GM12878 (cell line): ENCODE results near the gene CACNA2D1. TPM values are rescaled to one million over a fixed set of nuclear protein-coding genes. Genes with fewer than 3 reads are reported as not detected.

Experiments
- ATAC-seq: fragments of 200-7000 bp; cut with Tn5 transposase; 3 replicates; pipeline ENCODE4 v1.9.1; 2020; ENCODE audit warnings: mild to moderate bottlenecking, moderate library complexity
- BruUV-seq: library from RNA; stranded (reverse); fragments of 400-500 nt; replicated peaks from 2 replicates; lab custom pipeline; 2021; lab: Mats Ljungman, UMichigan
- CTCF ChIA-PET: fragments of 300-600 bp; sonication (Branson Sonifier 250); formaldehyde crosslinking; extraction: SDS; loops from one replicate; lab custom pipeline; 2021; ENCODE audit warnings: inconsistent platforms; lab: Yijun Ruan, JAX
- POLR2A ChIA-PET: fragments of 350-600 bp; formaldehyde crosslinking; extraction: SDS; loops from one replicate; lab custom pipeline; 2021; ENCODE audit warnings: inconsistent platforms; lab: Charles Lee
- RAD21 ChIA-PET: fragments of 300-600 bp; sonication (Branson Sonifier 250); formaldehyde crosslinking; loops from one replicate; lab custom pipeline; 2023; ENCODE audit warnings: antibody characterized with exemption; ENCODE audit not compliant: unreplicated experiment; lab: Charles Lee
- SMC1A ChIA-PET: fragments of 300-600 bp; sonication (Branson Sonifier 250); formaldehyde crosslinking; loops from one replicate; lab custom pipeline; 2023; ENCODE audit not compliant: unreplicated experiment, uncharacterized antibody; lab: Charles Lee
- DNase-seq: peaks from one replicate; pipeline ENCODE4 v3.0.0-alpha.2; 2011; ENCODE audit warnings: low read depth, low spot score
- FAIRE-seq: peaks from 3 replicates; lab custom pipeline; 2011; peaks lifted over from hg19 to GRCh38; lab: Jason Lieb, UNC
- H2AFZ ChIP-seq: 2 replicates; pipeline ENCODE4 v1.6.0; 2011; ENCODE audit warnings: low read depth, low read length, control low read depth; ENCODE audit not compliant: control insufficient read depth
- H3K27ac ChIP-seq: 2 replicates; pipeline ENCODE4 v1.5.1; 2011; ENCODE audit warnings: control low read depth; ENCODE audit not compliant: control insufficient read depth, insufficient read depth
- H3K27me3 ChIP-seq, 2 experiments: replicated peaks in 1 of 2; 2 replicates each; pipeline versions ENCODE4 v1.6.0 to v1.6.1; 2011; ENCODE audit warnings: low read length in 1 of 2; ENCODE audit not compliant: control insufficient read depth in 2 of 2, insufficient read depth in 2 of 2
- H3K36me3 ChIP-seq, 2 experiments: 2 replicates each; pipeline ENCODE4 v1.5.1; 2011; ENCODE audit warnings: low read length in 1 of 2; ENCODE audit not compliant: control insufficient read depth in 2 of 2, insufficient read depth in 2 of 2
- H3K4me1 ChIP-seq: 2 replicates; pipeline ENCODE4 v1.6.1; 2011; ENCODE audit warnings: mild to moderate bottlenecking, low read length, moderate library complexity, mixed read lengths; ENCODE audit not compliant: control insufficient read depth, insufficient read depth
- H3K4me2 ChIP-seq: 2 replicates; pipeline ENCODE4 v1.6.0; 2011; ENCODE audit warnings: control low read depth; ENCODE audit not compliant: control insufficient read depth, insufficient read depth
- H3K4me3 ChIP-seq: fragments of 200-600 bp; sonication (generic); 2 replicates; pipeline ENCODE4 v1.5.1; 2016
- H3K79me2 ChIP-seq: 2 replicates; pipeline ENCODE4 v1.6.0; 2011; ENCODE audit warnings: low read length; ENCODE audit not compliant: control insufficient read depth, insufficient read depth
- H3K9ac ChIP-seq: 2 replicates; pipeline ENCODE4 v1.8.0; 2011; ENCODE audit warnings: low read length, control low read depth, mixed read lengths; ENCODE audit not compliant: control insufficient read depth, insufficient read depth
- H3K9me3 ChIP-seq: replicated peaks from 3 replicates; pipeline ENCODE4 v1.5.1; 2011; ENCODE audit warnings: mild to moderate bottlenecking, low read length; ENCODE audit not compliant: control insufficient read depth, insufficient read depth
- H4K20me1 ChIP-seq: 2 replicates; pipeline ENCODE4 v1.6.0; 2011; ENCODE audit not compliant: control insufficient read depth, insufficient read depth
- BHLHE40 ChIP-seq, 2 experiments: fragments of 450-650 bp in 1 of 2; IDR thresholded peaks; 2 replicates each; pipeline ENCODE4 v1.6.1; 2011 to 2017; ENCODE audit warnings: low read depth in 2 of 2, borderline replicate concordance in 1 of 2, improper control_type of control experiment in 1 of 2, low read length in 1 of 2, mild to moderate bottlenecking in 1 of 2
- BMI1 ChIP-seq: fragments of 450-650 bp; IDR thresholded peaks from 2 replicates; pipeline ENCODE4 v1.6.1; 2016; ENCODE audit warnings: mild to moderate bottlenecking, moderate library complexity, borderline replicate concordance
- HDAC6 ChIP-seq: fragments of 200-600 bp; sonication (generic); IDR thresholded peaks from one replicate; pipeline ENCODE4 v1.8.0; 2017; ENCODE audit warnings: antibody characterized with exemption; ENCODE audit not compliant: unreplicated experiment
- IKZF1 ChIP-seq: fragments of 450-650 bp; conservative IDR thresholded peaks from 2 replicates; pipeline ENCODE4 v1.6.1; 2017; ENCODE audit warnings: antibody characterized with exemption, mild to moderate bottlenecking
- IRF4 ChIP-seq: IDR thresholded peaks from 2 replicates; pipeline ENCODE4 v1.6.1; 2011; ENCODE audit warnings: low read depth, low read length
- MLLT1 ChIP-seq: fragments of 450-650 bp; IDR thresholded peaks from 2 replicates; pipeline ENCODE4 v1.6.1; 2016; ENCODE audit warnings: mild to moderate bottlenecking
- MYB ChIP-seq: fragments of 150-350 bp; IDR thresholded peaks from 2 replicates; pipeline ENCODE4 v1.6.1; 2014; ENCODE audit warnings: mild to moderate bottlenecking, low read depth, low read length, borderline replicate concordance
- NRF1 ChIP-seq: conservative IDR thresholded peaks from 2 replicates; pipeline ENCODE4 v1.6.1; 2011; ENCODE audit warnings: mild to moderate bottlenecking, low read depth, low read length, improper control_type of control experiment
- RAD21 ChIP-seq: IDR thresholded peaks from 2 replicates; pipeline ENCODE4 v1.6.1; 2011; ENCODE audit warnings: mild to moderate bottlenecking, low read depth, low read length, moderate library complexity; ENCODE audit not compliant: insufficient read depth
- RB1 ChIP-seq: fragments of 450-650 bp; formaldehyde crosslinking; IDR thresholded peaks from 2 replicates; pipeline ENCODE4 v1.6.1; 2017; ENCODE audit warnings: mild to moderate bottlenecking, borderline replicate concordance
- RELB ChIP-seq: fragments of 450-650 bp; IDR thresholded peaks from 2 replicates; pipeline ENCODE4 v1.6.1; 2017; ENCODE audit warnings: low read depth, mild to moderate bottlenecking, moderate library complexity
- SREBF1 ChIP-seq: IDR thresholded peaks from 2 replicates; pipeline ENCODE4 v1.6.1; 2012; ENCODE audit warnings: mild to moderate bottlenecking, low read length
- TAF1 ChIP-seq: IDR thresholded peaks from 2 replicates; pipeline ENCODE4 v1.6.1; 2011; ENCODE audit warnings: mild to moderate bottlenecking, low read depth, low read length, borderline replicate concordance
- YY1 ChIP-seq: IDR thresholded peaks from 2 replicates; pipeline ENCODE4 v1.6.1; 2011; ENCODE audit warnings: low read depth, mild to moderate bottlenecking, low read length
- ZBTB33 ChIP-seq: fragments of 450-650 bp; IDR thresholded peaks from 2 replicates; pipeline ENCODE4 v1.6.1; 2017; ENCODE audit warnings: mild to moderate bottlenecking
- ZSCAN29 ChIP-seq: fragments of 450-650 bp; IDR thresholded peaks from 2 replicates; pipeline ENCODE4 v1.6.1; 2017; ENCODE audit warnings: mild to moderate bottlenecking, moderate library complexity
- in situ Hi-C: fragments of 300-500 bp; cut with MboI; formaldehyde crosslinking; loops from 9 replicates; pipeline ENCODE4 v1.14.3; 2018; ENCODE audit warnings: mixed read lengths
- intact Hi-C: fragments of 100-400 bp; cut with micrococcal nuclease; formaldehyde crosslinking; loops from one replicate; pipeline ENCODE4 v1.14.2; 2022; ENCODE audit not compliant: unreplicated experiment
- polyA plus RNA-seq, 11 experiments: library from polyadenylated mRNA; depleted of rRNA in 4 of 11; unstranded in 6 of 11; stranded (reverse) in 5 of 11; fragments of >200 nt; fragmentation: Nextera tagmentation in 4 of 11; fragmentation: Illumina TruSeq in 1 of 11; extraction: Ambion mirVana in 4 of 11; extraction: Trizol in 1 of 11; gene quantifications; 1 replicate in 1 of 11; 2 replicates in 10 of 11; pipeline versions ENCODE4 v1.2.1 to v1.2.3, GENCODE V29; 2011 to 2016; ENCODE audit warnings: inconsistent platforms in 2 of 11, missing spikeins in 2 of 11, low read depth in 1 of 11
- total RNA-seq, 4 experiments: library from RNA; depleted of rRNA in 3 of 4; stranded (reverse); fragments of >200 nt in 3 of 4; fragmentation: Illumina TruSeq in 1 of 4; extraction: Trizol in 1 of 4; gene quantifications; 2 replicates each; pipeline versions ENCODE4 v1.2.1 to v1.2.3, GENCODE V29; 2013 to 2021

Gene CACNA2D1
- total and polyA plus RNA-seq, 10 of the 15 experiments (the other 5 are each of a cell fraction or from before 2014, with no cell fraction given): 0.14 to 14.8 (median 0.97) TPM

- CTCF ChIA-PET: no interaction called here
- RAD21 ChIA-PET: interaction anchor here (1.2 kb wide), 1 partner anchor 42 kb away, joined by 3 read pairs; no protein-coding TSS in a partner anchor
- in situ Hi-C loops (no loop called here), intact Hi-C loops (no loop called here)
- POLR2A ChIA-PET: no interaction called here
- H2AFZ ChIP-seq: no peak overlapping the region
- H3K4me3 ChIP-seq: no peak overlapping the region
- TF ChIP-seq RELB: no peak
- TF ChIP-seq ZSCAN29: no peak
- TF ChIP-seq RB1: no peak
- no peak for TF ChIP-seq TAF1
- TF ChIP-seq IRF4: no peak
- TF ChIP-seq HDAC6: no peak
- TF ChIP-seq MYB: no peak
- TF ChIP-seq MLLT1: no peak
- TF ChIP-seq RAD21: no peak
- no peak for TF ChIP-seq SREBF1
- no peak for TF ChIP-seq ZBTB33
- no peak for TF ChIP-seq YY1
- TF ChIP-seq BMI1: no peak
- TF ChIP-seq IKZF1: no peak
- TF ChIP-seq BHLHE40 (IDR thresholded peaks at IDR 0.05; ENCODE audit: borderline replicate concordance in 1 of 2, low read depth in 2 of 2, low read length in 1 of 2): no peak
- no peak for TF ChIP-seq NRF1
- FAIRE-seq (no peak), ATAC-seq (no peak), DNase-seq (no peak)
- H3K4me1 ChIP-seq: peaks cover 14% of the 10 kb centered on the region
- SMC1A ChIA-PET: interaction anchor here (1.2 to 1.5 kb wide), 4 partner anchors 9 to 27 kb away, joined by 3 to 4 read pairs (median 4); no protein-coding TSS in a partner anchor
- H4K20me1 ChIP-seq: no peaks in the 10 kb centered on the region
- H3K9me3 ChIP-seq: no peaks in the 10 kb centered on the region
- H3K27ac ChIP-seq: no peak overlapping the region
- no TSS peak for BruUV-seq
- no peak overlapping the region for H3K9ac ChIP-seq
- no peak overlapping the region for H3K4me2 ChIP-seq
- no peaks in the 10 kb centered on the region for H3K27me3 ChIP-seq
- no peaks in the 10 kb centered on the region for H3K79me2 ChIP-seq
- no peaks in the 10 kb centered on the region for H3K36me3 ChIP-seq
These were observed 514.2 kb downstream of the CACNA2D1 start for GRCh38 chr7:81929386-81929785.
